Mucosa of rectum (tissue), 2 donors: ENCODE results near the gene SNW1.
A peak's percentile ranks its signal among the peaks of the same experiment; 100 is the strongest.

Source experiments
- H3K27ac ChIP-seq, 2 donors: one replicate each; pipeline ENCODE4 v1.7.0; 2013; ENCODE audit warnings: inconsistent platforms in 2 of 2, low read depth in 2 of 2, low read length in 2 of 2
- H3K27me3 ChIP-seq, 2 donors: one replicate each; pipeline ENCODE4 v1.7.0; 2013; ENCODE audit warnings: low read length in 2 of 2; ENCODE audit not compliant: control insufficient read depth in 2 of 2, insufficient read depth in 2 of 2
- H3K36me3 ChIP-seq, 2 donors: one replicate each; pipeline ENCODE4 v1.7.0; 2013; ENCODE audit warnings: low read length in 2 of 2; ENCODE audit not compliant: control insufficient read depth in 2 of 2, insufficient read depth in 2 of 2
- H3K4me1 ChIP-seq, 2 donors: one replicate each; pipeline ENCODE4 v1.7.0; 2013; ENCODE audit warnings: low read length in 2 of 2, mild to moderate bottlenecking in 1 of 2; ENCODE audit not compliant: control insufficient read depth in 2 of 2, insufficient read depth in 2 of 2
- H3K4me3 ChIP-seq, 2 donors: one replicate each; pipeline ENCODE4 v1.7.0; 2013; ENCODE audit warnings: low read length in 2 of 2
- H3K9ac ChIP-seq, 2 donors: one replicate each; pipeline ENCODE4 v1.7.0; 2013; ENCODE audit warnings: low read length in 2 of 2, low read depth in 1 of 2, mild to moderate bottlenecking in 1 of 2
- H3K9me3 ChIP-seq, 2 donors: one replicate each; pipeline ENCODE4 v1.7.0; 2013; ENCODE audit warnings: low read length in 2 of 2; ENCODE audit not compliant: control insufficient read depth in 2 of 2
- donor health status: healthy.
- donor health status: Normal muscosa, but diverticular disease.

The SNW1 gene

DNA sequence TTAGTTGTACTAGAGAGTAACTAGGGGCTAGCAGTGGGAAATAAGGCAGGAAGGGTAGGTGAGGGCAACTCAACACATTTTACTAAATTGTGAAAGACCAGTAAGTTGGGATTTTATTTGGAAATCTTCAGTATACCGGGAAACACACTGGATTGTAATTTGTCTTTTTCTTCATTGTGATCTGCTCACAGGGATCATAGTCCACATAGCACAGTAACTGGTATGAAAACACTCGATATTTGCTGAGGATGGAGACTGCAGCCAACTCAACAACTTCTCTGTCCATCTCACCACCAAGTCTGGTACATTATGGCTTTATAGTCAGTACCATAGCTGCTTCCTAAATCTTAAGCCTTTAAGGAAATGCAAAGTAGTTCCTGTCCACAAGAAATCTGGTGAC lies 50.6 kb downstream of the SNW1 start:
- no peak overlapping the region for H3K27ac ChIP-seq
- peaks cover 30 to 37% of the 10 kb centered on the region in 2 donors for H3K36me3 ChIP-seq
- no peak overlapping the region for H3K4me3 ChIP-seq
- no peaks in the 10 kb centered on the region for H3K9me3 ChIP-seq
- H3K4me1 ChIP-seq = peaks cover 13 to 25% of the 10 kb centered on the region in 2 donors
- H3K27me3 ChIP-seq = no peaks in the 10 kb centered on the region
- H3K9ac ChIP-seq = no peak overlapping the region

DNA sequence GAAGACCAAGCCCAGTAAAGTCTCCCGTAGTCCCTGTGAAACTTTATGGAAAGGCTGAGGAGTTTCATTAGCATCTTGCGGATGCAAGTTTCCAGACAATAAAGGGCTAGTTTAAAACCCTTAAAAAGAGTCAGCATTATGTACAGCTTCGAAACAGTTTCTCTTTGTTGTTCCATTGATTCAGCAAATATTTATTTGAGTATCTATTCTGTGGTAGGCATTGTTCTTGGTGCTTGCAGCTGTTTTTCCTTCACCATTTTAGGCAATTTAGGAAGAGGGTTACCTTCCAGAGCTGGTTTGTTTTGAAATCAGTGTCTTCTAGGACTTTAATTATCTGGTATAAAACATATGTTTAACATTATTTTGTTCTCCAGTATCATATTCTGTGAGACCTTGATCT lies 51.5 kb downstream of the SNW1 start:
- H3K36me3 ChIP-seq = peaks cover 22 to 36% of the 10 kb centered on the region in 2 donors
- no peak overlapping the region for H3K27ac ChIP-seq
- peak overlapping the region in 1 of 2 donors; percentile 95 for H3K4me3 ChIP-seq
- no peaks in the 10 kb centered on the region for H3K27me3 ChIP-seq
- H3K9me3 ChIP-seq = no peaks in the 10 kb centered on the region
- H3K4me1 ChIP-seq = peaks cover 13 to 25% of the 10 kb centered on the region in 2 donors
- H3K9ac ChIP-seq = no peak overlapping the region

DNA sequence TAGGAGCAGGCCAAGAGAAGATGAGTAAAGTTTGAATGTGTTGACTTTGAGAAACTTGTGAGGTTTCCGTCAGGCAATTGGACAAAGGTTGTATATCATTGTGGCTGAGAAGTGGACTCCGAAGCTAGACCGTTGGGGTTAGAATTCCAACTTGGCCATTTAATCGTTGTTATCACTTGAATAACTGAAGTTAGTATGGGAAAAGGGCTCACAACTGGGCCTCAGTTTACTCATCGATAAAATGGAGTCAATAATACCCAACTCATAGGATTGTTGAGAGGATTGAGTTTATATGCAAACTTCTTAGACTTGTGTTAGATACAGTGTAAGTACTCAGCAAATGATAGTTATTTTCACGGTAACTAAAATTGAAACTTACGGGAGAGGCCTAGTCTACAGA lies 52.2 kb downstream of the SNW1 start:
- H3K36me3 ChIP-seq = peaks cover 23 to 38% of the 10 kb centered on the region in 2 donors

DNA sequence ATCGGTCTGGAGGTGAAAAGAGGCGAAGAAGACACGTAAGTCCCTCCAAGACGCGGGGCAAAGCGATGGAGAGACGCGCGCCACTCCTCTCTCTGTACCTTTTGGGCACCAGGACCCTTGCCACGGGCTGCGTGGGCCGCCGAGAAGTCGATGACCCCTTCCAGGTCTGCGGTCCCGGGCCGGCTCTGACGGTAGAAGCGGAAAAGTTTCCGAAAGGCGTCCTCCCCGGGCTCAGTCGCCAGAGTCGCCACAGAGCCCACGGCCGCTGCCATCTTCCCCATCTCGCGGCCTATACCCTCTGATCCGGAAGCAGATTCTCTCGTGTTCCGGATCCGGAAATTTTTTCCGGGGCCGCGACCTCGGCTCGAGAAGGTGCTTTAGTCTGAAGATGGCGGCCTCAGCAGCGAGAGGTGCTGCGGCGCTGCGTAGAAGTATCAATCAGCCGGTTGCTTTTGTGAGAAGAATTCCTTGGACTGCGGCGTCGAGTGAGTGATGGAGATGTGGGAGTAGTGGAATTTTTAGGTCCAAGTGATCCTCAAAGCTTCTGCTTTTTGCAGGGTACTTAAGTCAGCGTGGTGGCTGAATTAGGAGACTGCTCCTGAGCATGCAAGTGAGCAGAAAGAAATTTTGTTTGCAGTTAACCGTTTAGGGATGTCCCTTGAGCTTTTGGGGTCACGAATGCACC lies 53.1 kb downstream of the SNW1 start, which contains the start of the genes ALKBH1 and SLIRP:
Gene ALKBH1, minus strand, starts transcription at position 300 of the 685 bp plus-strand sequence. Its CDS starts 19 bp downstream, at position 281.
Gene SLIRP, plus strand, starts transcription at position 380 of the 685 bp plus-strand sequence. Its CDS starts 9 bp downstream, at position 389.
- H3K27ac ChIP-seq = peak within 1 kb of the TSS; percentile 25 to 56
- no peaks in the 10 kb centered on the region for H3K9me3 ChIP-seq
- H3K9ac ChIP-seq = peak within 1 kb of the TSS; percentile 67 to 85
- no peaks in the 10 kb centered on the region for H3K27me3 ChIP-seq
- H3K4me1 ChIP-seq = peaks cover 13 to 25% of the 10 kb centered on the region in 2 donors
- H3K36me3 ChIP-seq = peaks cover 18 to 36% of the 10 kb centered on the region in 2 donors
- H3K4me3 ChIP-seq = peak within 1 kb of the TSS; percentile 75 to 95

More for the DNA sequence above, 52.2 kb downstream of the SNW1 start:
- Histone ChIP-seq H3K4me3 (peak overlapping the region; percentile 75 to 95), H3K27me3 (no peaks in the 10 kb centered on the region), H3K4me1 (peaks cover 13 to 25% of the 10 kb centered on the region in 2 donors), H3K9ac (peak overlapping the region; percentile 66 to 67), H3K27ac (no peak overlapping the region), H3K9me3 (no peaks in the 10 kb centered on the region)

DNA sequence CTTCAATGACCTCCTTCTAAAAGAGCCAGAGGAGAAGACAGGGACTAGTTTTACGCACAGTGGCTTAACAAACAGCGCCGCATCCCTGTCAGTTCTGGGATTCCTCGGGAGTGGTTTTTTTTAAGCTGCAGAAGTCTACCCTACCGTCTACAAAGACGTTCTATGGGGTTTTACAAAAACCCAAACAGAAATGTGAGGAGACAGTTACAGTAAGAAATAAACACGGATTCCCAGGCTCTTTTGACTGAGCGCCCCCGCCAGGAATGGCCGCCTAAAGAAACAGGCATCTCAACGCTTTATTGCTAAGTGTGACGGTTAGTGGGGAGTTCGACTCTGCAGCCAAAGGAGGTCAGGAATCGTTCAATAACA lies 53.6 kb downstream of the SNW1 start:
- Histone ChIP-seq H3K27ac (peak overlapping the region in 1 of 2 donors; percentile 56), H3K36me3 (peaks cover 20 to 33% of the 10 kb centered on the region in 2 donors), H3K9ac (peak overlapping the region; percentile 67 to 85), H3K4me1 (peaks cover 13 to 25% of the 10 kb centered on the region in 2 donors), H3K4me3 (peak overlapping the region; percentile 75 to 95), H3K9me3 (no peaks in the 10 kb centered on the region), H3K27me3 (no peaks in the 10 kb centered on the region)

DNA sequence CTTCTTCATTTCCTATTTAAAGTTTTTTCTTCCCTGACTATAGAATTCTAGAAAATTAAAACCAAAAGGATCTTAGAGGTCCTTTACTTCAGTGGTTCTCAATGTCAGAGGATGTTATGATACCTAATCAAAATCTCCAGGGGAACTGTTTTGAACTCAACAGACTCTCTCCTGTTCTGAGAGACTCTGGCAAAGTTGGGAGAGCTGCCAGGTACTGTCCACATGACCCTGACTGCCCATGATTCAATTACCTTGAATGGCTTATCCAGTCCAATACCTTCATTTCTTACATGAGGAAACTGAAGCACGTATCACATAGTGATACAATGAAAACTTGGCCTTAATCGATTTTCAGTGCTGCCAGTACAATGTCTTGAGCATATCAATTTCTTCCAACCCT lies 69.7 kb downstream of the SNW1 start:
- Histone ChIP-seq H3K9ac (no peak overlapping the region), H3K9me3 (no peaks in the 10 kb centered on the region), H3K36me3 (peaks cover 18 to 45% of the 10 kb centered on the region in 2 donors), H3K4me3 (no peak overlapping the region), H3K27me3 (no peaks in the 10 kb centered on the region), H3K4me1 (no peaks in the 10 kb centered on the region), H3K27ac (no peak overlapping the region)

DNA sequence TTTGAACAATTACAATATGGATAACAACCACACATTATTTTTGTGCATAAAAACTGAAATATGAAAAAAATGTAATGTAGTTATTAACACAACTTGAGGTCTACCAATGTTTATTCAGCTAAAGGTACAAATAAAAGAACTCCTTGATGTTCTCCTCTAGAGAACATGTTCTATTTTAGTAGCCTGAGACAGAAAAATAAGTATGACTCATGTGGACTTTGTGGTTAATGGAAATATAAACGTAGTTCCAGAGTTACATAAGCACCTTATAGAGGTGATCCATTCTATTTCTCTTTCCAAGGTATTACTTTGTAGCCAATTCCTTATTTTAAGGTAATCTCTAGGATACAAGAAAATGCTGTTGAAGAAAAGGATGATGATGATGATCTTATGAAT lies 78.8 kb downstream of the SNW1 start:
- Histone ChIP-seq H3K9me3 (no peaks in the 10 kb centered on the region), H3K27ac (peak overlapping the region; percentile 35 to 80), H3K4me1 (peaks cover 6 to 18% of the 10 kb centered on the region in 2 donors), H3K9ac (no peak overlapping the region), H3K27me3 (no peaks in the 10 kb centered on the region), H3K36me3 (peaks cover 3 to 20% of the 10 kb centered on the region in 2 donors), H3K4me3 (no peak overlapping the region)

DNA sequence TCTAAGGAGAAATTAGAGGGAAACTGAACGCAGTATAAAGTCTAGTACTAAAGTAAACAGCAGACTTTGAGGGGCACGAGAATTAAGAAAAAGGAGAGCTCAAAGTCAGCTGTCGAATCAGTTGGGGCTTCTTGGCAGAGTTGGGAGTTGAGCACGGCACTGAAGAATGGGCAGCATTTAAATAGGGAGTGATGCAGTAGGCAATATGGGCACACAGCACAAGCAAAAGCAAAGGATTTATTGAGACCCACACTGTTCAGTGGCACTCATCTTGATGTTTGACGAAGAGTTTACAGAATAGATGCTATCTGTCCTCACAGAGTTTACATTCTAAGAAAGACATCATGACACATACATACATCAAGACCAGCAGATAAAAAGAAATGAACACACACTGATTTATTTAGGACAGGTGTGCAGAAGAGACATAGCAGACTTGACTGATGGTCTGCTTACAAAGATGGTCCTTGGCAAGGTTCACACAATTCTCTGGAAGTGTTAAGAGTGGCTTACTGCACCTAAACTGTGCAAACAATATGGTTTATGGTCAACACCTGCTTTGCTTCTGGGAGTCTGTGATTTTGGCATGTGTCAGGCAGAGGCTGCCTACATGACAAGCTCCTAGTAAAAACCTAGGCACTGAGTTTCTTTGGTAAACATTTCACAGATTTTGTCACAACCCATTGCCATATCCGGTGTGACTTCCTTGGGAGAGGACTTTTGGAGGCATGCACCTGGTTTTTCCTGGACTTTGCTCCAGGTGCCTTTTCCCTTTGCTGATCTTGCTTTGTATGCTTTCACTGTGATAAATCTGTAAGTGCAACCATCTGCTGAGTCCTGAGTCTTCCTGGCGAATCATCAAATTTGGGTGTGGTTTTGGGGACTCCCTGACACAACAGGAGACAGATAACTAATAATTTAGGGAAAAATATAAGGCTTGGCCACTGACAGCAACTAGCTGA lies 79.5 kb downstream of the SNW1 start:
- H3K9ac ChIP-seq = no peak overlapping the region
- H3K4me1 ChIP-seq = peaks cover 6 to 18% of the 10 kb centered on the region in 2 donors
- H3K4me3 ChIP-seq = no peak overlapping the region
- no peaks in the 10 kb centered on the region for H3K9me3 ChIP-seq
- peaks cover 3 to 20% of the 10 kb centered on the region in 2 donors for H3K36me3 ChIP-seq
- no peaks in the 10 kb centered on the region for H3K27me3 ChIP-seq
- H3K27ac ChIP-seq = peak overlapping the region; percentile 35 to 80

DNA sequence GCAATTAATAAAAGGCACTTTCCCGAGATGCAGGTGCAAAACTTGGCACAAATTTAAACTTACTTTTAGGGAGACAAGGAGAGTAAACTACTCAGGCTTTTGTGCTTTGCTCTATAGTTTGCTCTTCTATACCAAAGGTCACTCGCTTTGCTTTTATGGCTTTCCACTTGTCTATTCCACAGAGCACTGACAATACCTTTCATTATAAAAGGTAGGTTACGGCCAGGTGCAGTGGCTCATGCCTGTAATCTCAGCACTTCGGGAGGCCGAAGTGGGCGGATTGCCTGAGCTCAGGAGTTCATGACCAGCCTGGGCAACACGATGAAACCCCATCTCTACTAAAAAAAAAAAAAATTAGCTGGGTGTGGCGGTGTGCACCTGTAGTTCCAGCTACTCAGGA lies 86.0 kb downstream of the SNW1 start:
- Histone ChIP-seq H3K9ac (no peak overlapping the region), H3K9me3 (no peaks in the 10 kb centered on the region), H3K27ac (peak overlapping the region; percentile 37 to 52), H3K4me3 (no peak overlapping the region), H3K4me1 (peaks cover 0 to 11% of the 10 kb centered on the region in 2 donors), H3K27me3 (no peaks in the 10 kb centered on the region), H3K36me3 (peaks cover 14 to 31% of the 10 kb centered on the region in 2 donors)

DNA sequence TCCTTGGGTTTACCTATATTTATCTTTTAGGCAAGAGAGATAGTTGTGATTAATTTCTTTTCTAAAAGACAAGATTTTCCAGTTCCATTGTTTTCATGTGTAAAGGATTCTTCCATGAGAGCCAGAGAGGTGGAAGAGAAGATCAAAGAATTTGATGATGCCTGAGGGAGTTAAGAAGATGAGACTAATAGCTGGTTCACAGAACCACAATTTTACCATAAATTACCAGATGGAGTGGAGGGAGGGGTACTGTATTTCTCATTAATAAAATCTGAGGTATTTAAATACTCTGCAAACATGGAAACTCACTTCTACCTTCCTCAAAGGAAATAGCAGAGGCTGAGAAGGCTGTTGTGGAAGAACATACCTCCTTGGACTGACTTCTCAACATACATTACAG lies 87.8 kb downstream of the SNW1 start:
- no peaks in the 10 kb centered on the region for H3K9me3 ChIP-seq
- peaks cover 11 to 21% of the 10 kb centered on the region in 2 donors for H3K36me3 ChIP-seq
- peaks cover 0 to 11% of the 10 kb centered on the region in 2 donors for H3K4me1 ChIP-seq
- no peaks in the 10 kb centered on the region for H3K27me3 ChIP-seq
- H3K27ac ChIP-seq = no peak overlapping the region
- H3K4me3 ChIP-seq = no peak overlapping the region
- no peak overlapping the region for H3K9ac ChIP-seq
